HG03457 (cell line): ENCODE results near the gene CUBN.

Experiments
- ATAC-seq: cut with Tn5 transposase; IDR thresholded peaks from one replicate; pipeline ENCODE4 v1.9.1; 2021; ENCODE audit warnings: moderate number of reproducible peaks; ENCODE audit not compliant: unreplicated experiment

CUBN gene

GRCh38 chr10:16954280-16955030, 175.2 kb downstream of the CUBN start:
- ATAC-seq: no peak

GRCh38 chr10:16953270-16953669, 176.3 kb downstream of the CUBN start:
- ATAC-seq: no peak

- ATAC-seq: no peak
Measured at GRCh38 chr10:16952610-16953009, 177.0 kb downstream of the CUBN start.

- ATAC-seq: no peak
Measured at GRCh38 chr10:16952080-16952479, 177.5 kb downstream of the CUBN start.

- no peak for ATAC-seq
Measured at GRCh38 chr10:16950656-16951601, 178.7 kb downstream of the CUBN start.

GRCh38 chr10:16949816-16950215, 179.8 kb downstream of the CUBN start:
- ATAC-seq: no peak

- no peak for ATAC-seq
Measured at GRCh38 chr10:16948361-16948760, 181.2 kb downstream of the CUBN start.

GRCh38 chr10:16947069-16947468, 182.5 kb downstream of the CUBN start:
- no peak for ATAC-seq

GRCh38 chr10:16945593-16945992, 184.0 kb downstream of the CUBN start:
- no peak for ATAC-seq

GRCh38 chr10:16944986-16945385, 184.6 kb downstream of the CUBN start:
- no peak for ATAC-seq

- ATAC-seq: no peak
Measured at GRCh38 chr10:16944402-16944801, 185.2 kb downstream of the CUBN start.

GRCh38 chr10:16943295-16944285, 186.0 kb downstream of the CUBN start:
- no peak for ATAC-seq

- ATAC-seq: no peak
Measured at GRCh38 chr10:16942381-16943078, 187.1 kb downstream of the CUBN start.

- ATAC-seq: no peak
Measured at GRCh38 chr10:16941870-16942269, 187.7 kb downstream of the CUBN start.

GRCh38 chr10:16941067-16941466, 188.5 kb downstream of the CUBN start:
- ATAC-seq: no peak

- ATAC-seq: no peak
Measured at GRCh38 chr10:16938952-16939351, 190.7 kb downstream of the CUBN start.

- ATAC-seq: no peak
Measured at GRCh38 chr10:16934461-16934860, 195.2 kb downstream of the CUBN start.

- no peak for ATAC-seq
Measured at GRCh38 chr10:16933783-16934182, 195.8 kb downstream of the CUBN start.

- no peak for ATAC-seq
Measured at GRCh38 chr10:16931930-16932329, 197.7 kb downstream of the CUBN start.

GRCh38 chr10:16930540-16930939, 199.1 kb downstream of the CUBN start:
- no peak for ATAC-seq
